ENCODE results near the gene GNG7.
A peak's percentile ranks its signal among the peaks of the same experiment; 100 is the strongest.

Gene GNG7

DNA sequence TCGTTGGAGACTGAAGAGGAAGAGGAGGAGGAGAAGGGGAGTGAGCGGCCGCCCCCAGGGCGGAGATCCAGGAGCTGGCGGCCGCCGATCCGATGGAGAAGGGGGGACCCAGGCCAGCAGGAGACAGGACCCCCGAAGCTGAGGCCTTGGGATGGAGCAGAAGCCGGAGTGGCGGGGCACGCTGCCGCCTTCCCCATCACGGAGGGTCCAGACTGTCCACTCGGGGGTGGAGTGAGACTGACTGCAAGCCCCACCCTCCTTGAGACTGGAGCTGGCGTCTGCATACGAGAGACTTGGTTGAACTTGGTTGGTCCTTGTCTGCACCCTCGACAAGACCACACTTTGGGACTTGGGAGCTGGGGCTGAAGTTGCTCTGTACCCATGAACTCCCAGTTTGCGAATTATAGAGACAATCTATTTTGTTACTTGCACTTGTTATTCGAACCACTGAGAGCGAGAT lies 224.7 kb downstream of the GNG7 start:
- no peak for ATAC-seq

DNA sequence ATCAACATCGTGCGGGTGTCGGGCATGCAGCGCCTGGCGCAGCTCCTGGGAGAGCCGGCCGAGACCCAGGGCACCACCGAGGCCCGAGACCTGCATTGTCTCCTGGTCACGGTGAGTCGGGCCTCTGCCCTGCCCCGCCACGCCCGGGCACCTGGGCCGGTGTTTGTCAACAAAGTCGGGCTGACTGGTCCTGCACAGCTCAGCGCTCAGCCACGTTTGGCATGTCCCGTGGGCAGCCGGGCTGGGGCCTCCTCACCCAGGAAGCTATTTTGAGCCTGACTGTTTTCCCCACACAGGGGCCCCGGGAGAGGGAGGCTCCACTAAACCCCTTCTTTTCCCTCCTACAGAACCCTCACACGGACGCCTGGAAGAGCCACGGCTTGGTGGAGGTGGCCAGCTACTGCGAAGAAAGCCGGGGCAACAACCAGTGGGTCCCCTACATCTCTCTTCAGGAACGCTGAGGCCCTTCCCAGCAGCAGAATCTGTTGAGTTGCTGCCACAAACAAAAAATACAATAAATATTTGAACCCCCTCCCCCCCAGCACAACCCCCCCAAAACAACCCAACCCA lies 225.3 kb downstream of the GNG7 start:
- peak; percentile 0; the same call in 1 of the 3 replicates for ATAC-seq
- TF ChIP-seq TCF4 (CRISPR knock-in tag; IDR thresholded peaks at IDR 0.05; ENCODE audit: borderline replicate concordance) = no peak
- TF ChIP-seq, protein P1, sequence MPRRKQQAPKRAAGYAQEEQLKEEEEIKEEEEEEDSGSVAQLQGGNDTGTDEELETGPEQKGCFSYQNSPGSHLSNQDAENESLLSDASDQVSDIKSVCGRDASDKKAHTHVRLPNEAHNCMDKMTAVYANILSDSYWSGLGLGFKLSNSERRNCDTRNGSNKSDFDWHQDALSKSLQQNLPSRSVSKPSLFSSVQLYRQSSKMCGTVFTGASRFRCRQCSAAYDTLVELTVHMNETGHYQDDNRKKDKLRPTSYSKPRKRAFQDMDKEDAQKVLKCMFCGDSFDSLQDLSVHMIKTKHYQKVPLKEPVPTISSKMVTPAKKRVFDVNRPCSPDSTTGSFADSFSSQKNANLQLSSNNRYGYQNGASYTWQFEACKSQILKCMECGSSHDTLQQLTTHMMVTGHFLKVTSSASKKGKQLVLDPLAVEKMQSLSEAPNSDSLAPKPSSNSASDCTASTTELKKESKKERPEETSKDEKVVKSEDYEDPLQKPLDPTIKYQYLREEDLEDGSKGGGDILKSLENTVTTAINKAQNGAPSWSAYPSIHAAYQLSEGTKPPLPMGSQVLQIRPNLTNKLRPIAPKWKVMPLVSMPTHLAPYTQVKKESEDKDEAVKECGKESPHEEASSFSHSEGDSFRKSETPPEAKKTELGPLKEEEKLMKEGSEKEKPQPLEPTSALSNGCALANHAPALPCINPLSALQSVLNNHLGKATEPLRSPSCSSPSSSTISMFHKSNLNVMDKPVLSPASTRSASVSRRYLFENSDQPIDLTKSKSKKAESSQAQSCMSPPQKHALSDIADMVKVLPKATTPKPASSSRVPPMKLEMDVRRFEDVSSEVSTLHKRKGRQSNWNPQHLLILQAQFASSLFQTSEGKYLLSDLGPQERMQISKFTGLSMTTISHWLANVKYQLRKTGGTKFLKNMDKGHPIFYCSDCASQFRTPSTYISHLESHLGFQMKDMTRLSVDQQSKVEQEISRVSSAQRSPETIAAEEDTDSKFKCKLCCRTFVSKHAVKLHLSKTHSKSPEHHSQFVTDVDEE (CRISPR knock-in tag; IDR thresholded peaks at IDR 0.05) = no peak
- no peak for TF ChIP-seq ZFP30 (CRISPR knock-in tag; IDR thresholded peaks at IDR 0.05)
- TF ChIP-seq, protein P2, sequence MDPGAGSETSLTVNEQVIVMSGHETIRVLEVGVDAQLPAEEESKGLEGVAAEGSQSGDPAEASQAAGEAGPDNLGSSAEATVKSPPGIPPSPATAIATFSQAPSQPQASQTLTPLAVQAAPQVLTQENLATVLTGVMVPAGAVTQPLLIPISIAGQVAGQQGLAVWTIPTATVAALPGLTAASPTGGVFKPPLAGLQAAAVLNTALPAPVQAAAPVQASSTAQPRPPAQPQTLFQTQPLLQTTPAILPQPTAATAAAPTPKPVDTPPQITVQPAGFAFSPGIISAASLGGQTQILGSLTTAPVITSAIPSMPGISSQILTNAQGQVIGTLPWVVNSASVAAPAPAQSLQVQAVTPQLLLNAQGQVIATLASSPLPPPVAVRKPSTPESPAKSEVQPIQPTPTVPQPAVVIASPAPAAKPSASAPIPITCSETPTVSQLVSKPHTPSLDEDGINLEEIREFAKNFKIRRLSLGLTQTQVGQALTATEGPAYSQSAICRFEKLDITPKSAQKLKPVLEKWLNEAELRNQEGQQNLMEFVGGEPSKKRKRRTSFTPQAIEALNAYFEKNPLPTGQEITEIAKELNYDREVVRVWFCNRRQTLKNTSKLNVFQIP (CRISPR knock-in tag; IDR thresholded peaks at IDR 0.05; ENCODE audit: borderline replicate concordance, low read depth) = no peak
- TF ChIP-seq ISL1 (CRISPR knock-in tag; IDR thresholded peaks at IDR 0.05) = no peak
- TF ChIP-seq ZFP3 (CRISPR knock-in tag; IDR thresholded peaks at IDR 0.05) = no peak
- TF ChIP-seq ZNF8 (CRISPR knock-in tag; IDR thresholded peaks at IDR 0.05) = no peak
- TF ChIP-seq, protein P3, sequence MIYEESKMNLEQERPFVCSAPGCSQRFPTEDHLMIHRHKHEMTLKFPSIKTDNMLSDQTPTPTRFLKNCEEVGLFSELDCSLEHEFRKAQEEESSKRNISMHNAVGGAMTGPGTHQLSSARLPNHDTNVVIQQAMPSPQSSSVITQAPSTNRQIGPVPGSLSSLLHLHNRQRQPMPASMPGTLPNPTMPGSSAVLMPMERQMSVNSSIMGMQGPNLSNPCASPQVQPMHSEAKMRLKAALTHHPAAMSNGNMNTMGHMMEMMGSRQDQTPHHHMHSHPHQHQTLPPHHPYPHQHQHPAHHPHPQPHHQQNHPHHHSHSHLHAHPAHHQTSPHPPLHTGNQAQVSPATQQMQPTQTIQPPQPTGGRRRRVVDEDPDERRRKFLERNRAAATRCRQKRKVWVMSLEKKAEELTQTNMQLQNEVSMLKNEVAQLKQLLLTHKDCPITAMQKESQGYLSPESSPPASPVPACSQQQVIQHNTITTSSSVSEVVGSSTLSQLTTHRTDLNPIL (CRISPR knock-in tag; IDR thresholded peaks at IDR 0.05; ENCODE audit: low read depth) = no peak
- TF ChIP-seq ZC3H10 (CRISPR knock-in tag; IDR thresholded peaks at IDR 0.05) = no peak
- TF ChIP-seq, protein P4, sequence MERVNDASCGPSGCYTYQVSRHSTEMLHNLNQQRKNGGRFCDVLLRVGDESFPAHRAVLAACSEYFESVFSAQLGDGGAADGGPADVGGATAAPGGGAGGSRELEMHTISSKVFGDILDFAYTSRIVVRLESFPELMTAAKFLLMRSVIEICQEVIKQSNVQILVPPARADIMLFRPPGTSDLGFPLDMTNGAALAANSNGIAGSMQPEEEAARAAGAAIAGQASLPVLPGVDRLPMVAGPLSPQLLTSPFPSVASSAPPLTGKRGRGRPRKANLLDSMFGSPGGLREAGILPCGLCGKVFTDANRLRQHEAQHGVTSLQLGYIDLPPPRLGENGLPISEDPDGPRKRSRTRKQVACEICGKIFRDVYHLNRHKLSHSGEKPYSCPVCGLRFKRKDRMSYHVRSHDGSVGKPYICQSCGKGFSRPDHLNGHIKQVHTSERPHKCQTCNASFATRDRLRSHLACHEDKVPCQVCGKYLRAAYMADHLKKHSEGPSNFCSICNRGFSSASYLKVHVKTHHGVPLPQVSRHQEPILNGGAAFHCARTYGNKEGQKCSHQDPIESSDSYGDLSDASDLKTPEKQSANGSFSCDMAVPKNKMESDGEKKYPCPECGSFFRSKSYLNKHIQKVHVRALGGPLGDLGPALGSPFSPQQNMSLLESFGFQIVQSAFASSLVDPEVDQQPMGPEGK (CRISPR knock-in tag; IDR thresholded peaks at IDR 0.05; ENCODE audit: borderline replicate concordance) = no peak
- no peak for TF ChIP-seq GLIS3 (CRISPR knock-in tag; IDR thresholded peaks at IDR 0.05)
- no peak for TF ChIP-seq TOX (CRISPR knock-in tag; IDR thresholded peaks at IDR 0.05; ENCODE audit: borderline replicate concordance)

More for the DNA sequence above, 224.7 kb downstream of the GNG7 start:
- no peak for TF ChIP-seq ZFP3 (CRISPR knock-in tag; IDR thresholded peaks at IDR 0.05)
- TF ChIP-seq GLIS3 (CRISPR knock-in tag; IDR thresholded peaks at IDR 0.05) = no peak
- TF ChIP-seq ARNTL (CRISPR knock-in tag; IDR thresholded peaks at IDR 0.05; ENCODE audit: borderline replicate concordance, low read depth) = no peak
- TF ChIP-seq OSR1 (CRISPR knock-in tag; IDR thresholded peaks at IDR 0.05) = no peak
- TF ChIP-seq, protein P4 (CRISPR knock-in tag; IDR thresholded peaks at IDR 0.05; ENCODE audit: borderline replicate concordance) = no peak
- no peak for TF ChIP-seq ZC3H10 (CRISPR knock-in tag; IDR thresholded peaks at IDR 0.05)
- TF ChIP-seq BACH2 (CRISPR knock-in tag; IDR thresholded peaks at IDR 0.05; ENCODE audit: borderline replicate concordance) = no peak
- TF ChIP-seq, protein P3 (CRISPR knock-in tag; IDR thresholded peaks at IDR 0.05; ENCODE audit: low read depth) = no peak
- TF ChIP-seq CSDC2 (CRISPR knock-in tag; IDR thresholded peaks at IDR 0.05) = no peak
- no peak for TF ChIP-seq ZNF565 (CRISPR knock-in tag; conservative IDR thresholded peaks at IDR 0.05; ENCODE audit: low read depth)
- no peak for TF ChIP-seq RARB (CRISPR knock-in tag; IDR thresholded peaks at IDR 0.05)
- TF ChIP-seq ZNF8 (CRISPR knock-in tag; IDR thresholded peaks at IDR 0.05) = no peak
- TF ChIP-seq ISL1 (CRISPR knock-in tag; IDR thresholded peaks at IDR 0.05) = no peak
